Smooth muscle cell of the brain vasculature (primary cell): Measurements from ENCODE around the gene ZNF346.

ENCODE experiments used
- DNase-seq: peaks from one replicate; pipeline ENCODE4 v3.0.0-alpha.2; 2012; ENCODE audit warnings: low read depth, low spot score

The ZNF346 gene

DNA sequence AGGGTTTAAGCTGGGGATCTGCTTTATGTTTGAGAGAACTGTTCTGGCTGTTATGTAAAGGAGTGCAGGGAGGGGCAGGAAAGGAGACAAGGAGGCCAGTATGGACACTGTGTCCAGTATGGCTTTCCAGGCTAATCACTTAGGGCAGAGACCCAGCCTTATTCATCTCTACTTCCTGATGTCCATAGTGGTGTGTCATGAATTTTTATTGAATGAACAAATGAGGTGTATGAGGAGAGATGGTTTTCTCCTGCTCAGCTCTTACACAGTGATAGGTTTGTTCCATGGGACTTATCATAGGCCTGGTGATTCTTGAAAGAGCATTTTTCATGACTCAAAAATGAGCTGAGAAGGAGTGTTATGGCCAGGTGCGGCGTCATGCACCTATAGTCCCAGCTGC lies 43.7 kb downstream of the ZNF346 start:
- no peak for DNase-seq

DNA sequence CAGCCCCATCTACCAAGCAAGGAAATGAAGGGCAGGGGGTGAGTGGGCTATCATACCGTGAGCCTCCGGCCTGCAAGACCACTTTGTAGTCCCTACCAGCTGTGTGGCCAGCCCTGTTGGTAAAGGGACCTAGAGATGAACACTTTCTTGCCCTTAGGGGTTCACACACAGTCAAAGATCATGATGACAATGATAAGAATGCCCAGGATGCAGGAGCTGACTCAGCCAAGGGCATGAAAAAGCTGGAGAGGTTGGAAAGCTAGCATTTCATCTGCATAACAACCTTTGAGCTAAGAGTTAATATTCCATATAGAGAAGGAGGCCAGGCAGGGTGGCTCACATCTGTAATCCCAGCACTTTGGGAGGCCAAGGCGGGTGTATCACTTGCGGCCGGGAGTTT lies 45.0 kb downstream of the ZNF346 start:
- DNase-seq: no peak

DNA sequence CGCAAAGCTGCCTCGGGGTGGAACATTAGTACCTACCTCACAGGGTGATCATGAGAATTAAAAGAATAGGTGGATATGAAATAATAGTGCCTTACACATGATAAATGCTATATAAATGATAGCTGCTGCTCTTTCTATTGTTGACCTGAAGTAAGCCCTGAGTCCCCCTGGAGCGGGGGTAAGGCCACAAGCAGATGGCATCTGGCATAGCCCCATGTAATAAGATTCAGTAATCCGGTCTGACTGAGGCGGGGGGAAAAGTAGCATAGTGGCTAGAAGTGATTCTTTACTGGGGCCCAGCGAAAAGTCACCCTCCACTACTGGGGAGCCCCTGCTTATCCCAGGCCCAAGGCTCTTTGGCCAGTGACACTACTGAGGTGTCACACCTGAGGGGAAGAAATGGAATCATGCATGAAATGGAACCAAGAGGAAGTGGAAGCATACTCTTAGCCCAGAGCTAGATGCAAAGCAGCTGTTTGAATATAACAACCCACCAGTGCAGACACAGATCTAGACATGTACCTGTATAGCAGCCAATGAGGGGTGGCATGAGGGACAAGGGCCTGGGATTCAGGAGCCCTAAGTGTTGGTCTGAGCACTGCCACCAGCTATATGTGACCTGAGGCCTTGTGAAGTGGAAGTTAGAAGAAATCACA lies 48.2 kb downstream of the ZNF346 start:
- DNase-seq: no peak

DNA sequence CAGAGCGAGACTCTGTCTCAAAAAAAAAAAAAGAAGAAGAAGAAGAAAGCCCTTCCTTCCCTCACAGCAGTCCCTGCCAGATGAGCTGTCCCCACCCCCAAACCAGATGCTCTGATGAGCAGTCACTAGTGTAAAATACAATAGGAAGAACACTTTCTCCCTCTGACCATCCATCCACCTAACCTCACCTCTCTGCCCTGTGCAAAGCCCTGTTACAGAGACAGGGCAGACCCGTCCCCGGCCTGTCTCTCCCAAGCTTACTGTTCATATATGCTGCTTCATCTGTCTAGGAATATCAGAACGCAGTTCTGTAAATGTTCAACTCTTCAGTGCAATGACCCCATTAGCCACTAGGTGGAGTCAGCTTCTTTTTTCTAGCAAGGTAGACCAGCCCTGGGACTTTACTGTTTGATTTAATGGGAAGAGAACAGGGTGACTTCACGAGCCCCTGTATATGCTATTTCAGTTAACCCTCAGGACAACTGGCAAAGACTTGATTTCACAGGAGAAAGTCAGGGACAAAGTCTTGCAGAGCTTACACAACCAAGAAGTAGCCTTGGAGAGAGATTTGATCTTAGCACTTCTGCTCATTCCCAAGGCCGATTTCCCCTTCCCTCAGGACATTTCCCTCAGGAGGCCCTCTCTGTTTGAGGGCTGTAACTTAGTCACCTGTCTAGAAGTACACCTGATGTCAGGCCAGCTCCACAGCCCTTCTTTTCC lies 49.3 kb downstream of the ZNF346 start:
- peak; percentile 82 for DNase-seq

DNA sequence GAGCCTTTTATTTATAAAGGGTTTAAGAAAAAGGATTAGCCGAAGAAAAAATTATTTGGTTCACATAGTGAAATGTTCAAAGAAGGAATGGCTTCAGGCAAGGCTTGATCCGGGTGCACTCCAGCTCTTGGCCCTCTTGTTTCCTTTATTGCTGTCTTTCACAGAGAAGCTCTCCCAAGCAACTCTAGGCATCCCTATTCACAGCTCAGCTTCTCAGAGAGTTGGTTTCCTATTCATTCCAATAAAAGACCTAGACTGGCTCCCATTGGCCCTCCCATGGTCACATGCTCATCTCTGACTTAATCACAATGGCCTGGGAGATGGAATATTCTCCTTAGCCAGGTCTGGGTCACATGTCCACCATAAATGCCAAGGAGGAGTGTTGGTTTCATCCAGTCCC lies 54.8 kb downstream of the ZNF346 start:
- DNase-seq: no peak

DNA sequence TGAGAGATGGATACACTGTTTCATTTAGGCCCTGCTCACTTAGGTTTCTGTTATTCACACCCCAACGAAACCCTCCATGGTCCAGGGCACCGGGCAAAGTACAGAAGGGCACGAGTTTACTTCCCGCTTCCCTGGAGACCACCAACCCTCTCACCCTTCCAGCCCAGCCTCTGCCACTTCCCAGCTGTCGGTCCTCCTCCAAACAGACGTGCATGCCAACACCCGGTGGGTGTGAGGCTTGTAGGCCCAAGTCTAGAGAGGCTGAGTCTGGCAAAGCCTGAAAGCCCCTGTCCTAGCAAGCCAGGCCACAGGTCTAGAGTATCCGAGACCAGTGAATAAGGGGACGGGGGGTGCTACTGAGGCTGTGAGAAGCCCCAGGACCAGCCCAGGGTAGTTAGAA lies 57.1 kb downstream of the ZNF346 start:
- no peak for DNase-seq

DNA sequence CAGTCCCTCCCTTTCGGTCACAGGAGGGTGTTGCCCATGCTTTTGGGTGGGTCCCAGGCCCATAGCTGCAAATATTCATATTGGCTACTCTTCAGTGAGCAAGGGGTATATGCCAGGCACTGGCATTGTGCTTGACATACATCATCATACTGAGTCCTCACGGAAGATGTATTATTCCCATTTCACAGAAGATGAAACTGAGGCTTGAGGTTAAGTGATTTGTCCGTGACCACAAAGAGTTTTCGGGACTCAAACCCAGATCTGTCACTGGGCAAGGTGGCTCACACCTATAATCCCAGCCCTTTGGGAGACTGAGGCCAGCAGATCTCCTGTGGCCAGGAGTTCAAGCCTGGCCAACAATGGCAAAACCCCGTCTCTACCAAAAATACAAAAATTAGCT lies 57.8 kb downstream of the ZNF346 start:
- DNase-seq: no peak

DNA sequence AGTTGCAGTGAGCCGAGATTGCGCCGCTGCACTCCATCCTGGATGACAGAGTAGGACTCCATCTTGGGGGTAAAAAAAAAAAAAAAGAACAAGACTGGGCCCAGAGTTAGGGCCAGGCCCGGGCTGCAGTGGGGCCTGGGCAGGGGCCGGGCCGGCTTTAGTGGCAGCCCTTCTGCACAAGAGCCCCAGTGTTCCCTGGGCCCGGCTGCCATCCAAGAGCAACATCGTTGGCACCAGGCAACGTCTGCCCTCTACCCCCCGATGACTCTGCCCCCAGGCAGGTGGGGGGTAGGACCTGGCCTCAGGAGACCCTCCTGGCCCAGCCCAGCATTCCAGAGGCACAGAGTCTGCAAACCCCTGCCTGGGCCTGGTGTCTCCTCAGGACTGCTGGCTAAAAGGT lies 59.4 kb downstream of the ZNF346 start:
- no peak for DNase-seq

DNA sequence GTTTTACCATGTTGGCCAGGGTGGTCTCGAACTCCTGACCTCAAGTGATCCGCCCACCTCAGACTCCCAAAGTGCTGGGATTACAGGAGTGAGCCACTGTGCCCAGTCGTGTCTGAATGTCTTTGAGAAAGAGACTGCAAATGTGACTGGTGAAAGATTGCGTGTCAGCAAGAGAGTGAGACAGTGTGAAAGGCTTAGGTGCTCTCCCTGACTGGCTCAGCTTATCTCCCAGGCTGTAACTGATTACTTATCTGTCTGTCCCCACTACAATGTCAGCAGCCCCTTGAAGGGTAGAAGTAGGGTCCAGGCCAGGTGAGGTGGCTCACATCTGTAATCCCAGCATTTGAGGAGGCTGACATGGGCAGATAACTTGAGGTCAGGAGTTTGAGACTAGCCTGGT lies 60.9 kb downstream of the ZNF346 start:
- no peak for DNase-seq

DNA sequence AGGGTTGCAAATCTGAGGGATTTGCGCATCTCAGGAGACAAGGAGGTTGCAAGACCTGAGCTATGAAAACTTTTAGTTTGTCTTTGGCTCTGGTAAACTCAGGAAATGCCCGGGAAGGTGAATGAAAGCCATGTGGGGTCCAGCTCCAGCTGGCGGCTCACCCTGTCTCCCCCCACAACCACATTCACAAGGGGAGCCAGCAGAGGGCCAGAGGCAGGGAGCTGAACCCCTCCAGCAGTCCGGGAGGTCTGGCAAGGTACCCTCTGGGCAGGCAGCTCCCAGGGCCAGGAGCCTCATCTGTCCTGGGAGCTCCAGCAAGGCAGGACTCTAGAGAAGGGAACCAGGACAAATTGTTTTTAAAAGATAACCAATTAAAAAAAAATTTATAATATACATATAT lies 61.7 kb downstream of the ZNF346 start:
- no peak for DNase-seq

DNA sequence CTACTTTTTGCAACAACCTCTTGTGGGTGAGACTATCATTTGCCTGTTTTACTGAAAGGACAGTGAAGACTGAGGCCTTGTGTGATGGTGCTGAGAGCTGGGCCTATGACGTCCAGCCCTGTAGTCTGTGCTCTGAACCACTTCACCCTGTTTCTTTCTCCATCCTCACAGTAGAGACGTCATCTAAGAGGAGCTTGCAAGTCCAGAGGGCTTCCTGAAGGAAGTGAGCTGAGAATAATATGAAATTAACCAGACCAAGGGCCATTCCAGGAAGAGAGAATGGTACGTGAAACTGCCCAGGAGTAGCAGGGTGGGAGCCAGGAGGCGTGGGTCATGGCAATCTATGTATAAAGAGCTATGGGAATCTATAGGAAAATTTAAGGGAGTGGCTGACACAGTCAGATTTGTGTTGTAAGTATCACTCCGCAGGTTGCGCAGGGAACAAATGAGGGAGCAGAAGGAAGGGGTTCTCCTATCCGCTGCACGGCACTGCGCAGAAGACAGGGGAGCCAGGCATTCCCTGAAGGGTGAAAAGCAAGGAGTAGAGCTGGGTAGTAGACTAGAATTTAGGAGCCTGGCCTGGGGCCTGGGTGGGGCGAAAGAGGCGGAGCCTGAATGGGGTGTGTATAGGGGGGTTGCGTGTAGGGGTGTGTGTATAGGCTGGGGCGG lies 63.6 kb downstream of the ZNF346 start:
- DNase-seq: no peak

DNA sequence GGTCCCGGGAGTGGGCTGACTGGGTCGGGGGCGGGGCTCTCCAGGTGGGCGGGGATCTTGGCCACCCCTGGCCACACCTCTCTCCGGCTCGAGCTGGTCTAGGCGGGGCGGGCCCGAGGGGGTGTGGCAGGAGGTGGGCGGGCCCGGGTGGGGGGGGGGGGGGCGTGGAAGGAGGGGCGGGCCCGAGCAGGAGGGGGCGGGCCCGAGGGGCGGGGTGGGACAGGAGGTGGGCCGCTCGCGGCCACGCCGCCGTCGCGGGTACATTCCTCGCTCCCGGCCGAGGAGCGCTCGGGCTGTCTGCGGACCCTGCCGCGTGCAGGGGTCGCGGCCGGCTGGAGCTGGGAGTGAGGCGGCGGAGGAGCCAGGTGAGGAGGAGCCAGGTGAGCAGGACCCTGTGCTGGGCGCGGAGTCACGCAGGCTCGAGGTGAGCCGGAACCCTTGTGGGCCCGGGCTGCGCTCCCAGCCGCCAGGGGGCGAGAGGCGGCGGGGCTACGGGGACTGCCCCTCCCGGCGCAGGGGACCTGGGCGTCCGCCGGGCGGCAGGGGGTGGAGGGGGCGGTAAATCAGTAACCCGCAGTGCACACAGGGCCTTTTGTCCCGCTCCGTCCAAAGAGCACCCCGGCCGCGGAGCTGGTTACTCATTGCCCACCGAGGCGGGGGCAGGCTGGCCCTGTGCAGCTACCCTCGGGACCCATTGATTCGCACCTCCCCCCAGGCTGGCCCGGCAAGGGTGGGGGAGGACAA lies 64.3 kb downstream of the ZNF346 start, which contains the start of gene FGFR4:
FGFR4 (plus strand) TSS at position 262 of the 744 bp plus-strand sequence. CDS start 2,688 bp downstream, outside the sequence.
- no peak for DNase-seq

DNA sequence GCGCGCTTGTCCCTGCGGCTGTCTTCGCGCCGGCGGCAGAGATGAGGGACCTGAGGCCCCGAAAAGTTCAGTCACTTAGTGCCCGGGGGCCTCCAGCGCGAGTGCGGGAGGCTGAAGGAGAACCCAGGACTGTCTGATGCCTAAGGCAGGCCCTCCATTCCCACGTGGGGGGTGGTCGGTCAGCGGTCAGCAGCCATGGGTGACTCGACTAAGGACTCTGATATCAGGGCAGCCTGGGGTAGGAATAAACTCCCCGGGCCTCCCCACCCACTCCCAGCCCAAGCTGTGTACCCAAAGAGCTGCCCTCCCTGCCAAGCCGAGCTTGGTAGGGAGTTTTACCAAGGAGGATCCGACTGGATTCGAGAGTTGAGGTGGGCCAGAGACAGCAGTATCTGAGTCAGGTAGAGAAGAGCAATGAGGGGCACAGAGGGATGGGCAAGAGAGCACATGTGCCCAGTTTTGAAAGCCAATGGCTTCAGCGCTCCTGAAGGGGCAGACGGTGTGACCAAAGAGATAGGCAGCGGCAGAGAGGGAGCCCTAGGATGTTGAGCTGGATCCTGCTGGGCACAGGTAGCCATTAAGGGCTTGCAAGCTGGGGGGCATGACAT lies 65.0 kb downstream of the ZNF346 start:
- no peak for DNase-seq

DNA sequence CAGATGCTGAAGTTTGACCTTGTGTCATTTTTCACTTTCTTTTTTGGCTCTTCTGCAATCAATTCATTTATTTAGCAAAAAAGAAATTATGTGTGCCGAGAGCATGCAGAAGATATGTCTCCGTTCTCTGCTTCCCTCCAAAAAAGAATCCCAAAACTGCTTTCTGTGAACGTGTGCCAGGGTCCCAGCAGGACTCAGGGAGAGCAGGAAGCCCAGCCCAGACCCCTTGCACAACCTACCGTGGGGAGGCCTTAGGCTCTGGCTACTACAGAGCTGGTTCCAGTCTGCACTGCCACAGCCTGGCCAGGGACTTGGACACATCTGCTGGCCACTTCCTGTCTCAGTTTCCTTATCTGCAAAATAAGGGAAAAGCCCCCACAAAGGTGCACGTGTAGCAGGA lies 66.6 kb downstream of the ZNF346 start:
- DNase-seq: no peak

DNA sequence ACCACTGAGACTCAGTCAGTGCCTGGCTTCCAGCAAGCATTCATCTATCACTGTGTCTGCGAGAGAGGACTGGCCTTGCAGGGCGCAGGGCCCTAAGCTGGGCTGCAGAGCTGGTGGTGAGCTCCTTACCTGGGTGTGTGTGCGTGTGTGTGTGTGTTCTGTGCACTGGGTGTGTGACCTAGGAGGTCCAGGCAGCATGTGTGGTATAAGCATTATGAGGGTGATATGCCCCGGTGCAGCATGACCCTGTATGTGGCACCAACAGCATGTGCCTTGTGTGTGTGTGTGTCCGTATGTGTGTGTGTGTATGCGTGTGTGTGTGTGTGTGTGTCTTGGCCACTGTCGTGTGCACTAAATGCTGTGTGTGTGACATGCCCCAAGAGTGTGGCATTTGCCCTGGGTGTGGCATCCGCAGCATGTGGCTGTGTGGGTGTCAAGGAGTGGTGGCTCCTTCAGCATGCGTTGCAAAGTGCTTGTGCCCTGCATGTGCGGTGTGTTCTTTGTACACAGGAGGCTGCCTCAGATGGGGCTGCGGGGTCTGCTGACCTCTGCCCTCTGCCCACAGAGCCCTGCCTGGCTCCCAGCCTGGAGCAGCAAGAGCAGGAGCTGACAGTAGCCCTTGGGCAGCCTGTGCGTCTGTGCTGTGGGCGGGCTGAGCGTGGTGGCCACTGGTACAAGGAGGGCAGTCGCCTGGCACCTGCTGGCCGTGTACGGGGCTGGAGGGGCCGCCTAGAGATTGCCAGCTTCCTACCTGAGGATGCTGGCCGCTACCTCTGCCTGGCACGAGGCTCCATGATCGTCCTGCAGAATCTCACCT lies 67.5 kb downstream of the ZNF346 start:
- DNase-seq: no peak

DNA sequence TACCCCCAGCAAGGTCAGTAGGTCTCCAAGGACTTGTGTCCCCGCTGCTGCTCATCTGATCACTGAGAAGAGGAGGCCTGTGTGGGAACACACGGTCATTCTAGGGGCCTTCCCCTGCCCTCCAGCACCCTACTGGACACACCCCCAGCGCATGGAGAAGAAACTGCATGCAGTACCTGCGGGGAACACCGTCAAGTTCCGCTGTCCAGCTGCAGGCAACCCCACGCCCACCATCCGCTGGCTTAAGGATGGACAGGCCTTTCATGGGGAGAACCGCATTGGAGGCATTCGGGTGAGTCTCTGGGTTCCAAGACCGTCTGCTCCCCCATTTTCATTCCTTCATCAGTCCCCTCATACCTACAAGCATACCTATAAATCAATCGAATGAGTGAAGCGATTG lies 68.3 kb downstream of the ZNF346 start:
- DNase-seq: no peak

DNA sequence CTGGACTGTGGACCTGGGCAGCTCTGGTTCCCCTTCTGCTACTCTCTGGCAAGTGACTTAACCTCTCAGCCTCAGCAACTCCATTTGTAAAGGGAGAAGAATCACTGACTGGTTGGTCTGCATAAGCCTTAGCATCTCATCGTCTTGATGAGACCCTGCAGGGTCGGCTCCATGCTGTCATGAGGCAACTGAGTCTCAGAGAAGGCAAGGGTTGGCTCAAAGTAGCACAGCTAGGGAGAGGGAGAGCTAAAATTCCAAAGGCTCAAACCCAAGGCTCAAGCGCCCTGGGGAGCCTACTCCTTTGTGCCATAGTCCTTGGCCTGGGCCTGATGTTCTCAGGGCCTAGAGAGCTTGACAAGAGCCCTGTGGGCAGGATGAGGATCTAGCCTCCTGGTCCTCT lies 68.7 kb downstream of the ZNF346 start:
- DNase-seq: no peak

DNA sequence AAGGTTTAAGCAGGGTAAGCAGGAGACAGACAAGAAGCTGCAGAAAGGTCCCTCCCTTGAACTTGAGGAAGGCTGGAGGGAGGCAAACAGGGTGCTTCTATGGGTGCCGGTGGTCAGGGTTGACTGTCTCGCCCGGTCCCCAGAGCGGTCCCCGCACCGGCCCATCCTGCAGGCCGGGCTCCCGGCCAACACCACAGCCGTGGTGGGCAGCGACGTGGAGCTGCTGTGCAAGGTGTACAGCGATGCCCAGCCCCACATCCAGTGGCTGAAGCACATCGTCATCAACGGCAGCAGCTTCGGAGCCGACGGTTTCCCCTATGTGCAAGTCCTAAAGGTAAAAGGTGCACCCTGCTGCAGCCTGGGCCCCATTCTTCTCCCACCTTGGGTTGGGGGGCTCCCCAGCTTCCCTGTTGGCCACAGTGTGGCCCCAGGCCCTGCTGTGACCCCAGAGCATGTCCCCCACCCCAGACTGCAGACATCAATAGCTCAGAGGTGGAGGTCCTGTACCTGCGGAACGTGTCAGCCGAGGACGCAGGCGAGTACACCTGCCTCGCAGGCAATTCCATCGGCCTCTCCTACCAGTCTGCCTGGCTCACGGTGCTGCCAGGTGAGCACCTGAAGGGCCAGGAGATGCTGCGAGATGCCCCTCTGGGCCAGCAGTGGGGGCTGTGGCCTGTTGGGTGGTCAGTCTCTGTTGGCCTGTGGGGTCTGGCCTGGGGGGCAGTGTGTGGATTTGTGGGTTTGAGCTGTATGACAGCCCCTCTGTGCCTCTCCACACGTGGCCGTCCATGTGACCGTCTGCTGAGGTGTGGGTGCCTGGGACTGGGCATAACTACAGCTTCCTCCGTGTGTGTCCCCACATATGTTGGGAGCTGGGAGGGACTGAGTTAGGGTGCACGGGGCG lies 69.9 kb downstream of the ZNF346 start:
- DNase-seq: no peak

DNA sequence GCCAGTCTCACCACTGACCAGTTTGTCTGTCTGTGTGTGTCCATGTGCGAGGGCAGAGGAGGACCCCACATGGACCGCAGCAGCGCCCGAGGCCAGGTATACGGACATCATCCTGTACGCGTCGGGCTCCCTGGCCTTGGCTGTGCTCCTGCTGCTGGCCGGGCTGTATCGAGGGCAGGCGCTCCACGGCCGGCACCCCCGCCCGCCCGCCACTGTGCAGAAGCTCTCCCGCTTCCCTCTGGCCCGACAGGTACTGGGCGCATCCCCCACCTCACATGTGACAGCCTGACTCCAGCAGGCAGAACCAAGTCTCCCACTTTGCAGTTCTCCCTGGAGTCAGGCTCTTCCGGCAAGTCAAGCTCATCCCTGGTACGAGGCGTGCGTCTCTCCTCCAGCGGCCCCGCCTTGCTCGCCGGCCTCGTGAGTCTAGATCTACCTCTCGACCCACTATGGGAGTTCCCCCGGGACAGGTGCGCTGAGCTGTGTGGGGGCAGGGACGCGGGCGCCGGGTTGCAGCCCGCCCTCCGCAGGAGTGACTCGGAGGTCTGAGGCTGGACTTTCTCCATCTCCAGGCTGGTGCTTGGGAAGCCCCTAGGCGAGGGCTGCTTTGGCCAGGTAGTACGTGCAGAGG lies 70.7 kb downstream of the ZNF346 start:
- no peak for DNase-seq
